ENCODE measurements around the gene HABP2.

DNA sequence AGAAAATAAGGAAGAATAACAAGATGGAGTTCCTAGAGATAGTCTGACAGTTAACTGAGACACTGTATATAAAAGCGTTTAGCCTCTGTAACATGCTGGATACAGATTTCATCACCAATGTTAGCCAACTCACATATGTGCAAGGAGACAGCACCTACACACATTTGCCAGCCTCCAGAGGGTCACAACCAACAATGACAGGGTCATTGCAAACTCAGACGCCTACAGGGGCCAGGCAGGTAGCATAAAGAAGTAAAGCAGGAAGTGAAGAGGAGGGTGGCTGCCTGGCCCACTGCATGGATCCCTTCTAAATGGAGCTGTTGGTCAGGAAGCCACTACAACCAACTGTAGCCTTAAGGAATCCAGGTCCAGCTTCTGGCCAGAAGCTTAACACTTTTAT is 60.6 kb downstream of the HABP2 start:
- TF ChIP-seq, protein P1, sequence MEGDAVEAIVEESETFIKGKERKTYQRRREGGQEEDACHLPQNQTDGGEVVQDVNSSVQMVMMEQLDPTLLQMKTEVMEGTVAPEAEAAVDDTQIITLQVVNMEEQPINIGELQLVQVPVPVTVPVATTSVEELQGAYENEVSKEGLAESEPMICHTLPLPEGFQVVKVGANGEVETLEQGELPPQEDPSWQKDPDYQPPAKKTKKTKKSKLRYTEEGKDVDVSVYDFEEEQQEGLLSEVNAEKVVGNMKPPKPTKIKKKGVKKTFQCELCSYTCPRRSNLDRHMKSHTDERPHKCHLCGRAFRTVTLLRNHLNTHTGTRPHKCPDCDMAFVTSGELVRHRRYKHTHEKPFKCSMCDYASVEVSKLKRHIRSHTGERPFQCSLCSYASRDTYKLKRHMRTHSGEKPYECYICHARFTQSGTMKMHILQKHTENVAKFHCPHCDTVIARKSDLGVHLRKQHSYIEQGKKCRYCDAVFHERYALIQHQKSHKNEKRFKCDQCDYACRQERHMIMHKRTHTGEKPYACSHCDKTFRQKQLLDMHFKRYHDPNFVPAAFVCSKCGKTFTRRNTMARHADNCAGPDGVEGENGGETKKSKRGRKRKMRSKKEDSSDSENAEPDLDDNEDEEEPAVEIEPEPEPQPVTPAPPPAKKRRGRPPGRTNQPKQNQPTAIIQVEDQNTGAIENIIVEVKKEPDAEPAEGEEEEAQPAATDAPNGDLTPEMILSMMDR (IDR thresholded peaks at IDR 0.05; ENCODE audit: insufficient read depth, low read depth, low read length), result no peak
- no peak for TF ChIP-seq EZH2 (IDR thresholded peaks at IDR 0.05; ENCODE audit: insufficient read depth, low read length)

Data from astrocyte (in vitro differentiated cells and primary cell).